Keratinocyte (primary cell): ENCODE measurements around the gene HERC5. TPM values are rescaled to one million over a fixed set of nuclear protein-coding genes. Genes with fewer than 3 reads are reported as not detected.

Source experiments
- DNase-seq: peaks from one replicate; pipeline ENCODE4 v3.0.0-alpha.2; 2011; ENCODE audit warnings: low read depth, missing footprints, low spot score
- FAIRE-seq: peaks from 2 replicates; lab custom pipeline; 2011; peaks lifted over from hg19 to GRCh38; lab: Jason Lieb, UNC
- H2AFZ ChIP-seq: 2 replicates; pipeline ENCODE4 v1.6.0; 2012; ENCODE audit warnings: low read length, control low read depth, inconsistent platforms; ENCODE audit not compliant: control insufficient read depth
- H3K27ac ChIP-seq: 2 replicates; pipeline ENCODE4 v1.5.1; 2011; ENCODE audit warnings: low read length; ENCODE audit not compliant: control insufficient read depth, insufficient read depth
- H3K27me3 ChIP-seq: 3 replicates; pipeline ENCODE4 v1.6.0; 2011; ENCODE audit warnings: low read length; ENCODE audit not compliant: control insufficient read depth, insufficient read depth; ENCODE audit errors: extremely low read depth
- H3K36me3 ChIP-seq, 2 experiments: 2 replicates in 1 of 2; 3 replicates in 1 of 2; pipeline ENCODE4 v1.5.1; 2011; ENCODE audit warnings: low read length in 2 of 2, mild to moderate bottlenecking in 1 of 2; ENCODE audit not compliant: control insufficient read depth in 2 of 2, insufficient read depth in 2 of 2; ENCODE audit errors: extremely low read depth in 1 of 2
- H3K4me1 ChIP-seq: 3 replicates; pipeline ENCODE4 v1.5.1; 2011; ENCODE audit warnings: low read length; ENCODE audit not compliant: control insufficient read depth, insufficient read depth; ENCODE audit errors: extremely low read depth
- H3K4me2 ChIP-seq: 3 replicates; pipeline ENCODE4 v1.6.0; 2011; ENCODE audit warnings: low read depth, low read length; ENCODE audit not compliant: control insufficient read depth, insufficient read depth; ENCODE audit errors: extremely low read depth
- H3K4me3 ChIP-seq, 3 experiments: fragments of 200-600 bp in 1 of 3; sonication (generic) in 1 of 3; 2 replicates in 2 of 3; 3 replicates in 1 of 3; pipeline ENCODE4 v1.5.1; 2011 to 2016; ENCODE audit warnings: low read length in 3 of 3, mild to moderate bottlenecking in 3 of 3, control low read depth in 2 of 3, inconsistent platforms in 1 of 3, low read depth in 1 of 3, mixed read lengths in 1 of 3, mixed run types in 1 of 3, moderate library complexity in 1 of 3; ENCODE audit not compliant: control insufficient read depth in 2 of 3, insufficient read depth in 2 of 3; ENCODE audit errors: extremely low read depth in 1 of 3
- H3K79me2 ChIP-seq: 2 replicates; pipeline ENCODE4 v1.6.0; 2012; ENCODE audit warnings: low read length; ENCODE audit not compliant: control insufficient read depth, insufficient read depth
- H3K9ac ChIP-seq: 3 replicates; pipeline ENCODE4 v1.6.0; 2011; ENCODE audit warnings: low read length; ENCODE audit not compliant: control insufficient read depth, insufficient read depth; ENCODE audit errors: extremely low read depth
- H3K9me1 ChIP-seq: 3 replicates; pipeline ENCODE4 v1.6.0; 2011; ENCODE audit warnings: low read length; ENCODE audit not compliant: control insufficient read depth, insufficient read depth; ENCODE audit errors: extremely low read depth
- H3K9me3 ChIP-seq: 2 replicates; pipeline ENCODE4 v1.5.1; 2012; ENCODE audit warnings: low read depth, low read length; ENCODE audit not compliant: control insufficient read depth
- H4K20me1 ChIP-seq: 3 replicates; pipeline ENCODE4 v1.6.0; 2011; ENCODE audit warnings: low read length; ENCODE audit not compliant: control insufficient read depth, insufficient read depth; ENCODE audit errors: extremely low read depth
- EZH2 ChIP-seq: IDR thresholded peaks from one replicate; pipeline ENCODE4 v1.6.1; 2012; ENCODE audit warnings: inconsistent platforms, mild to moderate bottlenecking, low read length, moderate library complexity
- dilution Hi-C: fragments of 300-500 bp; cut with MboI; formaldehyde crosslinking; loops from one replicate; pipeline ENCODE4 v1.7.0; 2020; ENCODE audit warnings: low sequenced_read_pairs; ENCODE audit not compliant: extremely low pct_ligation_motif_present
- polyA plus RNA-seq, 5 experiments: library from polyadenylated mRNA; depleted of rRNA in 3 of 5; stranded (reverse) in 3 of 5; stranded (forward) in 1 of 5; unstranded in 1 of 5; fragments of >200 nt; gene quantifications; 1 replicate in 1 of 5; 2 replicates in 3 of 5; 3 replicates in 1 of 5; pipeline versions ENCODE4 v1.2.1 to v1.2.3, GENCODE V29; 2011 to 2012; ENCODE audit warnings: missing spikeins in 2 of 5, low read depth in 1 of 5, low replicate concordance in 1 of 5
- TF ChIP-seq, protein P1 (sequence below), 3 experiments: IDR thresholded peaks in 1 of 3; conservative IDR thresholded peaks in 1 of 3; optimal IDR thresholded peaks in 1 of 3; 2 replicates in 2 of 3; 3 replicates in 1 of 3; pipeline versions ENCODE3 to v1.5.1; 2011; ENCODE audit warnings: low read length in 3 of 3, mild to moderate bottlenecking in 3 of 3, moderate library complexity in 2 of 3, control low read depth in 1 of 3, inconsistent platforms in 1 of 3; ENCODE audit not compliant: insufficient read depth in 2 of 3; ENCODE audit errors: extremely low read depth in 1 of 3

HERC5 gene
- polyA plus RNA-seq, 1 donor (not counting 4 experiments of a cell fraction or from before 2014, with no cell fraction given) = 3.4 TPM

DNA sequence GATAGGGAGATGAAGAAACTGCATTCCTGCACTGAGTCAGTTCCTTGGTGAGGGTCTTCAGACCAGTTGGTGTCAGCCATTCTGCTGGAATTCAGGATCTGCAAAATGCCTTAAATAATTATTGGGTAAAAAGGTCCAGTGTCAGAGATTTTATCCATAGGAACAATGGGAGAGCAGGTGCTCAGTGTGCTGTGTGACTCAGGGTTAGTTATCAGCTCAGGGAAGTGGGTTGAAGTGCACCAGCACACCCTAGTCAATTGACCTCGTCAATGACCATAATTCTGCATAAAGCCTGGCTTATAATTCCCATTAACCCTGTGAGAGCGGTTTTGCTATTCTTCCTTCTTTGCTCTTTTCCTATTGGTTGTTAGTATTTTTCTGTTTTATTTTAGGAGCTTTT lies 40.9 kb upstream of the HERC5 start:
- no peaks in the 10 kb centered on the region for H3K4me1 ChIP-seq
- dilution Hi-C loops = no loop called here
- no peaks in the 10 kb centered on the region for H3K27me3 ChIP-seq
- no peaks in the 10 kb centered on the region for H3K9me1 ChIP-seq
- peaks cover 0 to 6% of the 10 kb centered on the region in 2 experiments for H3K36me3 ChIP-seq
- H3K79me2 ChIP-seq = no peaks in the 10 kb centered on the region
- H3K9me3 ChIP-seq = no peaks in the 10 kb centered on the region
- no peaks in the 10 kb centered on the region for H4K20me1 ChIP-seq
- no peak for FAIRE-seq
- no peak overlapping the region for H3K27ac ChIP-seq
- no peak overlapping the region for H3K9ac ChIP-seq
- H2AFZ ChIP-seq = no peak overlapping the region
- no peak overlapping the region for H3K4me3 ChIP-seq
- no peak overlapping the region for H3K4me2 ChIP-seq
- DNase-seq = no peak
- TF ChIP-seq, protein P1, sequence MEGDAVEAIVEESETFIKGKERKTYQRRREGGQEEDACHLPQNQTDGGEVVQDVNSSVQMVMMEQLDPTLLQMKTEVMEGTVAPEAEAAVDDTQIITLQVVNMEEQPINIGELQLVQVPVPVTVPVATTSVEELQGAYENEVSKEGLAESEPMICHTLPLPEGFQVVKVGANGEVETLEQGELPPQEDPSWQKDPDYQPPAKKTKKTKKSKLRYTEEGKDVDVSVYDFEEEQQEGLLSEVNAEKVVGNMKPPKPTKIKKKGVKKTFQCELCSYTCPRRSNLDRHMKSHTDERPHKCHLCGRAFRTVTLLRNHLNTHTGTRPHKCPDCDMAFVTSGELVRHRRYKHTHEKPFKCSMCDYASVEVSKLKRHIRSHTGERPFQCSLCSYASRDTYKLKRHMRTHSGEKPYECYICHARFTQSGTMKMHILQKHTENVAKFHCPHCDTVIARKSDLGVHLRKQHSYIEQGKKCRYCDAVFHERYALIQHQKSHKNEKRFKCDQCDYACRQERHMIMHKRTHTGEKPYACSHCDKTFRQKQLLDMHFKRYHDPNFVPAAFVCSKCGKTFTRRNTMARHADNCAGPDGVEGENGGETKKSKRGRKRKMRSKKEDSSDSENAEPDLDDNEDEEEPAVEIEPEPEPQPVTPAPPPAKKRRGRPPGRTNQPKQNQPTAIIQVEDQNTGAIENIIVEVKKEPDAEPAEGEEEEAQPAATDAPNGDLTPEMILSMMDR (optimal IDR thresholded peaks at IDR 0.05 in 1 of 3, IDR thresholded peaks at IDR 0.05 in 1 of 3, conservative IDR thresholded peaks at IDR 0.05 in 1 of 3; ENCODE audit: extremely low read depth in 1 of 3, insufficient read depth in 2 of 3, low read length in 3 of 3) = no peak
- TF ChIP-seq EZH2 = no peak

DNA sequence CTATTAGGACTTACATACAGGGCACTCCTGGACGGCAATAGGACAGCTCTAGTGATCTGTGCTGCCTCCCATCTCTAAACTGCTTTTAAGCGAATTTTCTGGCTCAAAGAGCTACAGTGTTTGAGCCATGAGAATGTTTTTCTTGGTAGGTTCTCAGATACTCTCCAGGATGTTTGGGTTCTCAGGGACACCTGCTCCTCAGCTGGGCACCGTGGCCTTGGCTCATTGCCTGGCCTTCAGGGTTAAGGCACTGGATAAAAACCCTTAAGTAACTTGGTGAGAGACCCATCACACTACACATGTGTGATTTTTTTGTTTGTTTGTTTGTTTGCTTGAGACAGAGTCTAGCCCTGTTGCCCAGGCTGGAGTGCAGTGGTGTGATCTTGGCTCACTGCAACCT lies 38.5 kb upstream of the HERC5 start:
- H3K4me2 ChIP-seq = no peak overlapping the region
- H3K36me3 ChIP-seq = peaks cover 0 to 3% of the 10 kb centered on the region in 2 experiments
- no peak for FAIRE-seq

More for the DNA sequence above, 38.5 kb upstream of the HERC5 start:
- Histone ChIP-seq H3K4me3 (no peak overlapping the region), H3K9ac (no peak overlapping the region), H3K79me2 (no peaks in the 10 kb centered on the region), H3K4me1 (no peaks in the 10 kb centered on the region), H3K27ac (no peak overlapping the region), H4K20me1 (no peaks in the 10 kb centered on the region), H3K9me3 (no peaks in the 10 kb centered on the region), H3K27me3 (no peaks in the 10 kb centered on the region), H3K9me1 (no peaks in the 10 kb centered on the region), H2AFZ (no peak overlapping the region)
- dilution Hi-C loops = no loop called here
- DNase-seq = no peak
- TF ChIP-seq EZH2 = no peak
- TF ChIP-seq, protein P1 (optimal IDR thresholded peaks at IDR 0.05 in 1 of 3, IDR thresholded peaks at IDR 0.05 in 1 of 3, conservative IDR thresholded peaks at IDR 0.05 in 1 of 3; ENCODE audit: extremely low read depth in 1 of 3, insufficient read depth in 2 of 3, low read length in 3 of 3) = no peak
